ENCODE data around the gene FNDC3B.
"Not testable (repeated sequence)": the region's sequence is repeated elsewhere in the genome, so short reads cannot be mapped to it uniquely, and the experiment has no call there.

FNDC3B gene

GRCh38 chr3:172238188-172238587 is 198.8 kb downstream of the FNDC3B start:
- Histone ChIP-seq H3K79me2 (ENCODE audit: insufficient read depth, low read length) (no peaks in the 10 kb centered on the region), H3F3A (ENCODE audit: low read depth) (no peaks in the 10 kb centered on the region), H2AFZ (ENCODE audit: low read length) (no peak overlapping the region), H3K9ac (ENCODE audit: low read depth, low read length, poor library complexity, severe bottlenecking) (no peak overlapping the region), H3K36me3 (ENCODE audit: insufficient read depth, low read length) (peaks cover 4% of the 10 kb centered on the region; the same call in 1 of the 2 replicates), H3K27me3 (ENCODE audit: insufficient read depth, low read length, poor library complexity, severe bottlenecking) (no peaks in the 10 kb centered on the region), H3K4me2 (ENCODE audit: low read depth, low read length, poor library complexity, severe bottlenecking) (no peak overlapping the region), H4K20me1 (ENCODE audit: insufficient read depth, low read length, poor library complexity, severe bottlenecking) (no peaks in the 10 kb centered on the region), H3K9me3 (ENCODE audit: insufficient read depth, low read depth, low read length) (peaks cover 10% of the 10 kb centered on the region; the same call in 1 of the 2 replicates), H3K9me2 (replicated peaks; ENCODE audit: low read depth, low read length) (no peaks in the 10 kb centered on the region), H3K4me3 (ENCODE audit: low read length, poor library complexity, severe bottlenecking) (no peak overlapping the region), H3K4me1 (ENCODE audit: insufficient read depth, low read length, poor library complexity, severe bottlenecking) (no peaks in the 10 kb centered on the region)
- TF ChIP-seq EZH2phosphoT487 (IDR thresholded peaks at IDR 0.05; ENCODE audit: borderline replicate concordance), result no peak
- TF ChIP-seq CTCF (conservative IDR thresholded peaks at IDR 0.05; ENCODE audit: low read length), result no peak

- no peak overlapping the region for H2AFZ ChIP-seq (ENCODE audit: low read length)
- peaks cover 4% of the 10 kb centered on the region; the same call in 1 of the 2 replicates for H3K36me3 ChIP-seq (ENCODE audit: insufficient read depth, low read length)
- H3K9me2 ChIP-seq (replicated peaks; ENCODE audit: low read depth, low read length), result no peaks in the 10 kb centered on the region
- H3K4me3 ChIP-seq (ENCODE audit: low read length, poor library complexity, severe bottlenecking), result no peak overlapping the region
- H4K20me1 ChIP-seq (ENCODE audit: insufficient read depth, low read length, poor library complexity, severe bottlenecking), result no peaks in the 10 kb centered on the region
- H3F3A ChIP-seq (ENCODE audit: low read depth), result no peaks in the 10 kb centered on the region
- no peaks in the 10 kb centered on the region for H3K4me1 ChIP-seq (ENCODE audit: insufficient read depth, low read length, poor library complexity, severe bottlenecking)
- TF ChIP-seq EZH2phosphoT487 (IDR thresholded peaks at IDR 0.05; ENCODE audit: borderline replicate concordance) (no peak), CTCF (conservative IDR thresholded peaks at IDR 0.05; ENCODE audit: low read length) (no peak)
- no peak overlapping the region for H3K9ac ChIP-seq (ENCODE audit: low read depth, low read length, poor library complexity, severe bottlenecking)
- no peaks in the 10 kb centered on the region for H3K27me3 ChIP-seq (ENCODE audit: insufficient read depth, low read length, poor library complexity, severe bottlenecking)
- no peak overlapping the region for H3K4me2 ChIP-seq (ENCODE audit: low read depth, low read length, poor library complexity, severe bottlenecking)
- peaks cover 10% of the 10 kb centered on the region; the same call in 1 of the 2 replicates for H3K9me3 ChIP-seq (ENCODE audit: insufficient read depth, low read depth, low read length)
- no peaks in the 10 kb centered on the region for H3K79me2 ChIP-seq (ENCODE audit: insufficient read depth, low read length)
These were observed 199.9 kb downstream of the FNDC3B start for GRCh38 chr3:172239218-172239790.

GRCh38 chr3:172241405-172241804 is 202.0 kb downstream of the FNDC3B start:
- TF ChIP-seq CTCF (conservative IDR thresholded peaks at IDR 0.05; ENCODE audit: low read length) (no peak), EZH2phosphoT487 (IDR thresholded peaks at IDR 0.05; ENCODE audit: borderline replicate concordance) (no peak)
- H3K4me2 ChIP-seq (ENCODE audit: low read depth, low read length, poor library complexity, severe bottlenecking), result no peak overlapping the region
- no peak overlapping the region for H3K4me3 ChIP-seq (ENCODE audit: low read length, poor library complexity, severe bottlenecking)
- no peaks in the 10 kb centered on the region for H3K9me2 ChIP-seq (replicated peaks; ENCODE audit: low read depth, low read length)
- no peaks in the 10 kb centered on the region for H3K4me1 ChIP-seq (ENCODE audit: insufficient read depth, low read length, poor library complexity, severe bottlenecking)
- H4K20me1 ChIP-seq (ENCODE audit: insufficient read depth, low read length, poor library complexity, severe bottlenecking), result no peaks in the 10 kb centered on the region
- H3K27me3 ChIP-seq (ENCODE audit: insufficient read depth, low read length, poor library complexity, severe bottlenecking), result no peaks in the 10 kb centered on the region
- H2AFZ ChIP-seq (ENCODE audit: low read length), result no peak overlapping the region
- H3K9me3 ChIP-seq (ENCODE audit: insufficient read depth, low read depth, low read length), result peaks cover 10% of the 10 kb centered on the region; the same call in 1 of the 2 replicates
- H3F3A ChIP-seq (ENCODE audit: low read depth), result no peaks in the 10 kb centered on the region
- H3K9ac ChIP-seq (ENCODE audit: low read depth, low read length, poor library complexity, severe bottlenecking), result no peak overlapping the region
- peaks cover 4% of the 10 kb centered on the region; the same call in 1 of the 2 replicates for H3K36me3 ChIP-seq (ENCODE audit: insufficient read depth, low read length)
- H3K79me2 ChIP-seq (ENCODE audit: insufficient read depth, low read length), result no peaks in the 10 kb centered on the region

GRCh38 chr3:172242471-172242870 is 203.1 kb downstream of the FNDC3B start:
- not testable (repeated sequence) for H4K20me1 ChIP-seq (ENCODE audit: insufficient read depth, low read length, poor library complexity, severe bottlenecking); H3K27me3 ChIP-seq (ENCODE audit: insufficient read depth, low read length, poor library complexity, severe bottlenecking); H3K9ac ChIP-seq (ENCODE audit: low read depth, low read length, poor library complexity, severe bottlenecking); H3K79me2 ChIP-seq (ENCODE audit: insufficient read depth, low read length); H3K36me3 ChIP-seq (ENCODE audit: insufficient read depth, low read length); H3K4me1 ChIP-seq (ENCODE audit: insufficient read depth, low read length, poor library complexity, severe bottlenecking); H3K9me2 ChIP-seq (replicated peaks; ENCODE audit: low read depth, low read length); H3K4me3 ChIP-seq (ENCODE audit: low read length, poor library complexity, severe bottlenecking); H3F3A ChIP-seq (ENCODE audit: low read depth); H2AFZ ChIP-seq (ENCODE audit: low read length); H3K4me2 ChIP-seq (ENCODE audit: low read depth, low read length, poor library complexity, severe bottlenecking)
- H3K9me3 ChIP-seq (ENCODE audit: insufficient read depth, low read depth, low read length), result peaks cover 10% of the 10 kb centered on the region; the same call in 1 of the 2 replicates

GRCh38 chr3:172243376-172243775 is 204.0 kb downstream of the FNDC3B start:
- not testable (repeated sequence) for H3K27me3 ChIP-seq (ENCODE audit: insufficient read depth, low read length, poor library complexity, severe bottlenecking); H3F3A ChIP-seq (ENCODE audit: low read depth); H3K4me3 ChIP-seq (ENCODE audit: low read length, poor library complexity, severe bottlenecking); H2AFZ ChIP-seq (ENCODE audit: low read length); H3K4me2 ChIP-seq (ENCODE audit: low read depth, low read length, poor library complexity, severe bottlenecking); H3K36me3 ChIP-seq (ENCODE audit: insufficient read depth, low read length); H3K9ac ChIP-seq (ENCODE audit: low read depth, low read length, poor library complexity, severe bottlenecking); H3K79me2 ChIP-seq (ENCODE audit: insufficient read depth, low read length); H3K9me2 ChIP-seq (replicated peaks; ENCODE audit: low read depth, low read length); H3K4me1 ChIP-seq (ENCODE audit: insufficient read depth, low read length, poor library complexity, severe bottlenecking); H4K20me1 ChIP-seq (ENCODE audit: insufficient read depth, low read length, poor library complexity, severe bottlenecking)
- peaks cover 10% of the 10 kb centered on the region; the same call in 1 of the 2 replicates for H3K9me3 ChIP-seq (ENCODE audit: insufficient read depth, low read depth, low read length)

All from Loucy (cell line).